ENCODE results near the gene TGFBR3L. TPM values are rescaled to one million over a fixed set of nuclear protein-coding genes. Genes with fewer than 3 reads are reported as not detected.

Gene TGFBR3L
- total RNA-seq, 2 donors from 2014 or later: 22.1 to 26.7 TPM

DNA sequence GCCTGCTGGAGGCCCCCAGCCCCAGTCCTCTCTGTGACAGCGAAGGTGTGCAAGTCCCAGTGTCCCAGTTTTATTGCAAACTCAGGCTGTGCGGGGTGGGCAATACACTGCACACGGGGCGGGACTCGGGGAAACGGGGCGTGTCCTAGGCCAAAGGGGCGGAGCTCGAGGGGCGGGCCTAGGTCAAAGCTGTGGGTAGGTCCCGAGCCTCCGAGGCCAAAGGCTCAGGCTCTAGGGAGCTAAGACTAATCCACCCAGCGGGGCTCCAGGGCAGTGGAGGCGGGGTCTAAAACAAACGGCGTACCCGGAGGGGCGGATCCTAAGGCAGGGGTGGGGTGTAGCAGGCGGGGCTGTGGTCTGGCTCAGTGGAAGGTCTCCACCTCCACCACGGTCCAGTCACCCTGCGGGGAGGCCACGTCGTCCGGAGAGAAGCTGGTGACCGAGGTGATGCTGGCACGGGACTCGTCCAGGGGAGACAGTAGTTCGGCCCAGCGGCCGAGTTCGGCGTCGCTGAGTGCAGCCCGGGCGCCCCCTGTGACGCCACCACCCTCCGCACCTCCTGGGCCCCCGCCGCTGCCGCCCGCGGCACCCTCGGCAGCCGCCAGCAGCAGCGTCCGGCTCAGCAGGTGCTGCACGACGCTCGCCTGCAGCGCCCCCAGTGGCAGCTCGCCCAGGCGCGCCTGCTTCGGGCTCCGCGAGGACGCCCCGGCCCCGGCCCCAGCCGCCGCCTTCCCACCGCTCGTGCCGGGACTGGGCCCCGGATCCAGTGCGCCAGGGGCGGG lies 45.8 kb upstream of the TGFBR3L start:
- Histone ChIP-seq H3K36me3 (no peaks in the 10 kb centered on the region), H3K27ac (peak overlapping the region; percentile 61 to 74), H3K27me3 (peaks cover 0 to 5% of the 10 kb centered on the region in 2 donors), H3K4me1 (peaks cover 0 to 42% of the 10 kb centered on the region in 2 donors), H3K9me3 (no peaks in the 10 kb centered on the region), H3K4me3 (peak overlapping the region; percentile 29 to 55)
- no peak for DNase-seq (ENCODE audit: low spot score)
- TF ChIP-seq, protein P1, sequence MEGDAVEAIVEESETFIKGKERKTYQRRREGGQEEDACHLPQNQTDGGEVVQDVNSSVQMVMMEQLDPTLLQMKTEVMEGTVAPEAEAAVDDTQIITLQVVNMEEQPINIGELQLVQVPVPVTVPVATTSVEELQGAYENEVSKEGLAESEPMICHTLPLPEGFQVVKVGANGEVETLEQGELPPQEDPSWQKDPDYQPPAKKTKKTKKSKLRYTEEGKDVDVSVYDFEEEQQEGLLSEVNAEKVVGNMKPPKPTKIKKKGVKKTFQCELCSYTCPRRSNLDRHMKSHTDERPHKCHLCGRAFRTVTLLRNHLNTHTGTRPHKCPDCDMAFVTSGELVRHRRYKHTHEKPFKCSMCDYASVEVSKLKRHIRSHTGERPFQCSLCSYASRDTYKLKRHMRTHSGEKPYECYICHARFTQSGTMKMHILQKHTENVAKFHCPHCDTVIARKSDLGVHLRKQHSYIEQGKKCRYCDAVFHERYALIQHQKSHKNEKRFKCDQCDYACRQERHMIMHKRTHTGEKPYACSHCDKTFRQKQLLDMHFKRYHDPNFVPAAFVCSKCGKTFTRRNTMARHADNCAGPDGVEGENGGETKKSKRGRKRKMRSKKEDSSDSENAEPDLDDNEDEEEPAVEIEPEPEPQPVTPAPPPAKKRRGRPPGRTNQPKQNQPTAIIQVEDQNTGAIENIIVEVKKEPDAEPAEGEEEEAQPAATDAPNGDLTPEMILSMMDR (IDR thresholded peaks at IDR 0.05): peak; percentile 88 to 96

DNA sequence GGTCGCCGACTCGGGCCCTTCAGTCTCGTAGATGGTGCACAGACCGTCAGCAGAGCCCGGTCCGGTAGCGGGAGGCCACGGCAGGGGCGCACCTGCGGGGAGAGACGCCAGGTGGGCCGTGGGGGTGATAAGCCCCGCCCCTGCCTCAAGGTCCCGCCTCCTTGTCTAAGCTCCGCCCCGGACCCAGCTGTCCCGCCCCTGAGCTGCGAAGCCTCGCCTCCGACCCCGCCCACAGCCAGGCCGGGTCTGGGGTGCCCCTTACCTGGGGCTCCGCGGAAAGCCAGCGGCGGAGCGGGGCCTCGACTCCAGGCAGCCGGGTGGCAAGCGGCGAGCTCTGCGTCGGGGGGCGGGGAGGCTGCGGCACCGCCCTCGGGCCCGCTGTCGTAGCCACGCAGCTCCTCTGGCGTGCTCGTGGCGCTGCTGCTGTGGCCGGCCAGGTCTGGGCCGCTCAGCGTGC lies 45.1 kb upstream of the TGFBR3L start:
- DNase-seq (ENCODE audit: low spot score): no peak
- TF ChIP-seq, protein P1 (IDR thresholded peaks at IDR 0.05): peak; percentile 4 to 31
- H3K27me3 ChIP-seq: peaks cover 0 to 5% of the 10 kb centered on the region in 2 donors

DNA sequence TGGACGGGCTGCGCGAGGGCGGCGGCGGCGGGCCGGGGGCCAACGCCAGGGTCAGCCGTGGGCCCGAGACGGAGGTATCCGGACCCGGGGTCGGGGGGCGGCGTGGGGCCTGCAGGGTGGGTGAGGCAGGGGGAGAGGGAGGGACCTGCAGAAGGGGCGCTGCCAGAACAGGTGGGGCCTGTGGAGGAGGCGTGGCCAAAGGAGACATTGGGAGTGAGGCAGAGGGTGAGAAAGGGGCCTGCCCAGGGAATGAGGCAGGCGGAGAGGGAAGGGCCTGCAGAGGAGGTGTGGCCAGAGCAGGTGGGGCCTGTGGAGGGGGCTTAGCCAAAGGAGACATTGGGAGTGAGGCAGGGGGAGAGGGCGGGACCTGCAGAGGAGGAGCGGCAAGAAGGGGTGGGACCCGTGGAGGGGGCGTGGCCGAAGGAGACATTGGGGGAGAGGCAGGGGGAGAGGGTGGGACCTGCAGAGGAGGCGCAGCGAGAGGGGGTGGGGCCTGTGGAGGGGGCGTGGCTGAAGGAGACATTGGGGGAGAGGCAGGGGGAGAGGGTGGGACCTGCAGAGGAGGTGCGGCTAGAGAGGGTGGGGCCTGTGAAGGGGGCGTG lies 44.6 kb upstream of the TGFBR3L start:
- H3K4me3 ChIP-seq: peak overlapping the region; percentile 29 to 55
- H3K36me3 ChIP-seq: no peaks in the 10 kb centered on the region
- no peak for DNase-seq (ENCODE audit: low spot score)
- H3K27ac ChIP-seq: peak overlapping the region; percentile 61 to 74
- TF ChIP-seq, protein P1 (IDR thresholded peaks at IDR 0.05): no peak
- H3K9me3 ChIP-seq: no peaks in the 10 kb centered on the region
- peaks cover 0 to 49% of the 10 kb centered on the region in 2 donors for H3K4me1 ChIP-seq
- H3K27me3 ChIP-seq: peaks cover 0 to 5% of the 10 kb centered on the region in 2 donors

More for the DNA sequence above, 45.1 kb upstream of the TGFBR3L start:
- Histone ChIP-seq H3K36me3 (no peaks in the 10 kb centered on the region), H3K4me1 (peaks cover 0 to 47% of the 10 kb centered on the region in 2 donors), H3K4me3 (peak overlapping the region; percentile 29 to 55), H3K27ac (peak overlapping the region; percentile 61 to 74), H3K9me3 (no peaks in the 10 kb centered on the region)

DNA sequence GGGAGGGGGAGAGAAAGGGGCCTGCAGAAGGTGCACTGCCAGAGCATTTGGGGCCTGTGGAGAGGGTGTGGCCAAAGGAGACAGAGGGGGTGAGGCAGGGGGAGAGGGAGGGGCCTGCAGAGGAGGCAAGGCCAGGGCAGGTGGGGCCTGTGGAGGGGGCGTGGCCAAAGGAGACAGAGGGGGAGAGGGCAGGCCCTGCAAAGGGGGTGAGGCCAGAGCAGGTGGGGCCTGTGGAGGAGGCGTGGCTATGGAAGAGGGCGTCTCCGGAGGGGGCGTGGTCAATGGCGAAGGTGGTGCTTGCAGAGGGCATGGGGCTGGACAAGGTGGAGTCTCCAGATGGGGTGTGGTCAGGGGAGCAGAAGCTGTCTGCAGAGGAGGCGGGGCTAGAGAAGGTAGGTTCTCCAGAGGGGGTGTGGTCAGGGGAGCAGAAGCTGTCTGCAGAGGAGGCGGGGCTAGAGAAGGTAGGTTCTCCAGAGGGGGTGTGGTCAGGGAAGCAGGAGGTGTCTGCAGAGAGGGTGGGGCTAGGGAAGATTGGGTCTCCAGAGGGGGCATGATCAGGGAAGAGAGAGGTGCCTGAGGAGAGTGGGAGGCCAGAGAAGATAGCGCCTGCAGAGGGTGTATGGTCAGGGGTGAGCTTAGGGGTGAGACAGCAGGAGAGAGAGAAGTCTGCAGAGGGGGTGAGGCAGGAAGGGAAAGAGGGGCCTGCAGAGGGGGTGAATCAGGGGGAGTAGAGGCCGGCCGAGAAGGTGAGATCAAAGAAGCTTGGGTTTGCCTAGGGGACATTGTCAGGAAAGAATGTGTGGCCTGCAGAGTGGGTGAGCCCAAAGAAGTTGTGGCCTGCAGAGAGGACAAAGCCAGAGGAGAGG lies 43.8 kb upstream of the TGFBR3L start:
- H3K9me3 ChIP-seq: no peaks in the 10 kb centered on the region
- H3K27ac ChIP-seq: no peak overlapping the region
- H3K27me3 ChIP-seq: peaks cover 0 to 5% of the 10 kb centered on the region in 2 donors
- H3K36me3 ChIP-seq: no peaks in the 10 kb centered on the region
- H3K4me3 ChIP-seq: no peak overlapping the region
- peaks cover 0 to 49% of the 10 kb centered on the region in 2 donors for H3K4me1 ChIP-seq
- TF ChIP-seq, protein P1 (IDR thresholded peaks at IDR 0.05): no peak
- no peak for DNase-seq (ENCODE audit: low spot score)

DNA sequence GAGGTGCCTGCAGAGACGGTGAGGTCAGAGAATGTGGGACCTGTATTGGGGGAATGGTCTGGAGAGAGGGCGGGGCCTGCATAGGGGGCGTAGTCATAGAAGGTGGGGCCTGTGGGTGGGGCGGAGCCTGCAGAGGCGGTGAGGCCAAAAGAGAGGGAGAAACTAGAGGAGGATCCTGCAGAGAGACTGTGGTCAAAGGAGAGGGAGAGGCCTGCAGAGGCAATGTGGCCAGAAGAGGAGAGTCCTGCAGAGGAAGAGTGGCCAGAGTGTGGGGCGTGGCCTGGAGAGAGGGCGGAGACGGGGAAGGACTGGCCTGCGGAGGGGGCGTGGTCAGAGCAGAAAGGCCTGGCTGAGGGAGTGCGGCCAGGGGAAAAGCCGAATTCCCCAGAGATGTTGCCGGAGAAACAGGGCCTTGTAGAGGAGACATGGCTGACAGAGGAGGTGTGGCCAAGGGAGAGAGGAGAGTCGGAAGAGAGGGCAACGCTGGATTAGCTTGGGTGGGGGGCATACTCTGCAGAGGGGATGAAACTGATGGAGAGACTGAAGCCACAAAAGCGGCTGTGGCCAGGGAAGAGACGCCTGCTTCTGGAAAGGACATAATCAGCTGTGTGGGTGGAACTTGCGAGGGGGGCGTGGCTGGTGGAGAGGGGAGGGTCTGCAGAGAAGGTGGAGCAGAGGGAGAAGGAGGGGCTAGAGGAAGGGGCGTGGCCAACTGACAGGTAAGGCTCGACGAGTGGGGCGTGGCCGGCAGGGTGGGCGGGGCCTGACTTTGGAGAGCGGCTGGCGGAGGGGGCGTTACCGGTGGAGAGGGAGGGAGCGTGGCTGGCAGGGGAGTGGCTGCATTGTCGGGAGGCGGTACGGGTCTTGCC lies 43.0 kb upstream of the TGFBR3L start:
- peak; percentile 61 for DNase-seq (ENCODE audit: low spot score)
- H3K27me3 ChIP-seq: peaks cover 0 to 5% of the 10 kb centered on the region in 2 donors
- no peaks in the 10 kb centered on the region for H3K36me3 ChIP-seq
- H3K9me3 ChIP-seq: no peaks in the 10 kb centered on the region
- H3K4me1 ChIP-seq: peaks cover 0 to 49% of the 10 kb centered on the region in 2 donors
- H3K4me3 ChIP-seq: peak overlapping the region in 1 of 2 donors; percentile 30
- H3K27ac ChIP-seq: peak overlapping the region in 1 of 2 donors; percentile 7
- TF ChIP-seq, protein P1 (IDR thresholded peaks at IDR 0.05): no peak

Data from right atrium auricular region (tissue), 2 donors.